OCI-LY7 (cell line): ENCODE data around the gene CGB8. TPM values are rescaled to one million over a fixed set of nuclear protein-coding genes. Genes with fewer than 3 reads are reported as not detected.
"Not testable (repeated sequence)": the region's sequence is repeated elsewhere in the genome, so short reads cannot be mapped to it uniquely, and the experiment has no call there.

Experiments
- BruUV-seq: library from RNA; stranded (reverse); fragments of 400-500 nt; replicated peaks from 2 replicates; lab custom pipeline; 2021; lab: Mats Ljungman, UMichigan
- CTCF ChIA-PET: fragments of 300-600 bp; sonication (Branson Sonifier 250); formaldehyde crosslinking; loops from one replicate; lab custom pipeline; 2022; ENCODE audit warnings: antibody characterized with exemption; ENCODE audit not compliant: unreplicated experiment; lab: Charles Lee
- POLR2A ChIA-PET: fragments of 300-600 bp; sonication (Branson Sonifier 250); formaldehyde crosslinking; loops from one replicate; lab custom pipeline; 2022; ENCODE audit warnings: antibody characterized with exemption; lab: Charles Lee
- DNase-seq: peaks from one replicate; pipeline ENCODE4 v3.0.0-alpha.2; 2015; ENCODE audit warnings: low spot score
- H2AFZ ChIP-seq: fragments of 200-600 bp; sonication (generic), shearing (Covaris generic); 2 replicates; pipeline ENCODE4 v1.6.1; 2014; ENCODE audit warnings: mild to moderate bottlenecking, antibody characterized with exemption, low read length, moderate library complexity
- H3K27ac ChIP-seq: fragments of 200-600 bp; sonication (generic); 2 replicates; pipeline ENCODE4 v1.5.1; 2014; ENCODE audit warnings: mixed run types, low read depth, mild to moderate bottlenecking, moderate library complexity, low read length, inconsistent platforms; ENCODE audit not compliant: poor library complexity, severe bottlenecking
- H3K36me3 ChIP-seq: fragments of 200-600 bp; sonication (generic); 2 replicates; pipeline ENCODE4 v1.6.1; 2014; ENCODE audit warnings: mild to moderate bottlenecking, antibody characterized with exemption, low read length, moderate library complexity, mixed read lengths; ENCODE audit not compliant: insufficient read depth
- H3K4me1 ChIP-seq: fragments of 200-600 bp; sonication (generic); 2 replicates; pipeline ENCODE4 v1.5.1; 2014; ENCODE audit warnings: mild to moderate bottlenecking, low read length; ENCODE audit not compliant: insufficient read depth, poor library complexity, severe bottlenecking
- H3K4me2 ChIP-seq: fragments of 200-600 bp; sonication (generic); 2 replicates; pipeline ENCODE4 v1.6.1; 2014; ENCODE audit warnings: mild to moderate bottlenecking, low read length
- H3K4me3 ChIP-seq: fragments of 200-600 bp; sonication (generic); 2 replicates; pipeline ENCODE4 v1.5.1; 2014; ENCODE audit warnings: mild to moderate bottlenecking, low read depth, low read length; ENCODE audit not compliant: poor library complexity, severe bottlenecking
- H3K79me2 ChIP-seq: fragments of 200-600 bp; sonication (generic); 2 replicates; pipeline ENCODE4 v1.6.1; 2016; ENCODE audit warnings: low read depth, mild to moderate bottlenecking, low read length, moderate library complexity, mixed read lengths; ENCODE audit not compliant: insufficient read depth
- H3K9me2 ChIP-seq: fragments of 200-600 bp; sonication (generic); 2 replicates; pipeline ENCODE4 v1.6.1; 2016; ENCODE audit warnings: mild to moderate bottlenecking, low read length, mixed read lengths; ENCODE audit not compliant: insufficient read depth
- H3K9me3 ChIP-seq: fragments of 200-600 bp; sonication (generic); 2 replicates; pipeline ENCODE4 v1.6.1; 2014; ENCODE audit warnings: mild to moderate bottlenecking, mixed run types, low read length, mixed read lengths
- H4K20me1 ChIP-seq: fragments of 200-600 bp; sonication (generic); 2 replicates; pipeline ENCODE4 v1.6.1; 2014; ENCODE audit warnings: mild to moderate bottlenecking, antibody characterized with exemption, low read length, moderate library complexity, mixed read lengths; ENCODE audit not compliant: insufficient read depth
- CTCF ChIP-seq: fragments of 200-600 bp; sonication (generic); conservative IDR thresholded peaks from 2 replicates; pipeline ENCODE4 v1.5.1; 2014; ENCODE audit warnings: mild to moderate bottlenecking, antibody characterized with exemption, low read length, moderate library complexity, mixed read lengths
- EZH2phosphoT487 ChIP-seq: fragments of 200-600 bp; sonication (generic); IDR thresholded peaks from 2 replicates; pipeline ENCODE4 v1.6.1; 2018; ENCODE audit warnings: low read depth, borderline replicate concordance, mild to moderate bottlenecking, mixed run types, antibody characterized with exemption, low read length, moderate library complexity, mixed read lengths
- intact Hi-C: fragments of 100-400 bp; cut with micrococcal nuclease; formaldehyde crosslinking; loops from one replicate; pipeline ENCODE4 v1.10.0; 2022; ENCODE audit not compliant: unreplicated experiment
- total RNA-seq, 2 experiments: library from RNA; depleted of rRNA in 1 of 2; stranded (reverse); fragments of >200 nt in 1 of 2; shearing (Covaris generic) in 1 of 2; gene quantifications; 2 replicates each; pipeline ENCODE4 v1.2.3, GENCODE V29; 2014 to 2022

CGB8 gene
- total RNA-seq, 2 experiments from 2014 or later: not detected

DNA sequence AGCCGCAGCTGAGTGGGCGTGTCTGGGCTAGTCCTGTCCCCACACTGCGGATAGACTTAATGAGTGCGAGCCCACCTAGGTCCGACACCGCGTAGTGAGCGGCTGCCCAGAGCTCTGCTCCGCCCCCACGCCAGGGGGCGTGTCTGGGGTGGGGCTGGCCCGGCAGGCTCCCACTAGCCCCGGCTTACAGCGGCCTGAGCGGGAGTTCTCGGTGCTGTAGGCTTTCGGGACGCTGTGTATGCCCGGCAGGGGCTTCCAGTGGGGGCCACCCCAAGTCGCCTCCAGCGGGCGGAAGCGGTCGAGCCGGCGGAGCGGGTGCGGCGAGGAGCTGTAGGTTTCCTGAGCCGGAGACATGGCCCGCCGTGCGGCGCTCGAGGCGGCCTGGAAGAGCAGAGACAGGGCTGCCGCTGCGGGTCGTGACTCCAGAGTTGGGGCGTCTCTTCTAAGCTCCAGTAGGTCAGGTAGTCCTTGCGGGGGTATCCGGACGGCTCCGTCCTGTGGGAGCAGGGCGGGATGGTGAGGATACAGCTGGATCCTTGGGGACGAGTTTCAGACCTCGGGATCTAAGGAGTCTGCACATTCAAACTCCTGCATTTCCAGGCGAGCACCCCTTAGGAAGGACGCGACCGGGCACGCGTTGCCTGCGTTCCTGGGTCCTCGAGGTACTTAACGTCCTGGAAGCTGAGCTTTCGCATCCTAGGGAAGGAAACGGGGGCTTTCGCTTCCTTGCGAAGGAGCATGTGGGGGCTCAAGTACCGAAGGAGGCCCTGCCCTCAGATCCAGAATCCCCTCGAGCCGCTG is 7.4 kb upstream of the CGB8 start:
- POLR2A ChIA-PET: no interaction called here
- Histone ChIP-seq H3K4me2 (peak overlapping the region; percentile 49), H2AFZ (no peak overlapping the region), H3K79me2 (no peaks in the 10 kb centered on the region), H3K27ac (no peak overlapping the region), H3K4me1 (no peaks in the 10 kb centered on the region), H3K4me3 (peak overlapping the region; percentile 42), H3K9me3 (no peaks in the 10 kb centered on the region), H4K20me1 (no peaks in the 10 kb centered on the region), H3K9me2 (no peaks in the 10 kb centered on the region), H3K36me3 (no peaks in the 10 kb centered on the region)
- intact Hi-C loops: no loop called here
- peak; percentile 27 for DNase-seq
- CTCF ChIA-PET: interaction anchor here (0.5 kb wide), 1 partner anchor 71 kb away, joined by 5 read pairs; no protein-coding TSS in a partner anchor
- no TSS peak for BruUV-seq
- TF ChIP-seq EZH2phosphoT487 (no peak), CTCF (no peak; the same call in 1 of the 2 replicates)

DNA sequence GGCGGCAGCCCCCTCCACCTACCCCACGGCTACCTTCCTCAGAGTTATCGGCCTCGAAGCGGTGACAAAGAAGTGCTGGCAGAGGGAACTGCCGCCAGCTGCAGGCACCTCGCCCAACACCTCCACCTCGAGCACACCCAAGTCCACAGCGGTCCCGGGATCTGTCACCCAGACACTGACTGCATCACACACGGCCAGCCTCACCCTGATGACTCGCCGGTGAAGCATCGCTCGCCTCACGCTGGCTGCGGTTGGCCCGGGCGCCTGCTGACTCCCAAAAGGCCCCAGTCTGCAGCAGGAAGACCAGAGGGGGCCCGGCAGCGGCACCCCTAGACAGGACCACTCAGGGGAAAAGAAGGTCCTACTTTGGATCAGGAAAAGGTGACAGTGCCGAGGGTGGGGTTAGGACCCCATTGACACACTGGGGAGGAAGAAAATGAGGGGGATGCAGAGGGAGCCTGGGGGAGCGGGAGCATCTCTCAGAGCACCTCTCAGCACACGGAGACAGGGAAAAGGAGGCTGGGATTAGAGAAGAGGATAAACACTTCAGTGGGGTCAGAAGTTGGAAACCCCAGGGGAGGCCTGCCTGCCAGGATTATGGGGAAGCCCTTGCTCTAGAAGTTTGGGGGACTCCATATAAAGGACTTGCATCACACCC is 1.6 kb upstream of the CGB8 start:
- H3K4me3 ChIP-seq, H3K9me3 ChIP-seq, DNase-seq, POLR2A ChIA-PET, H4K20me1 ChIP-seq, intact Hi-C loops, H3K36me3 ChIP-seq, H2AFZ ChIP-seq, H3K9me2 ChIP-seq, H3K27ac ChIP-seq, H3K4me1 ChIP-seq, BruUV-seq, CTCF ChIA-PET, H3K4me2 ChIP-seq, H3K79me2 ChIP-seq: not testable (repeated sequence)

GRCh38 chr19:49049834-49050233 is 923 bp upstream of the CGB8 start:
- H3K4me1 ChIP-seq, BruUV-seq, H3K9me3 ChIP-seq, intact Hi-C loops, H2AFZ ChIP-seq, H3K36me3 ChIP-seq, H3K27ac ChIP-seq, H4K20me1 ChIP-seq, H3K79me2 ChIP-seq, DNase-seq, POLR2A ChIA-PET, H3K9me2 ChIP-seq, H3K4me3 ChIP-seq, H3K4me2 ChIP-seq, CTCF ChIA-PET: not testable (repeated sequence)

- H3K36me3 ChIP-seq, H3K4me3 ChIP-seq, intact Hi-C loops, POLR2A ChIA-PET, CTCF ChIA-PET, H4K20me1 ChIP-seq, H3K27ac ChIP-seq, H3K4me2 ChIP-seq, DNase-seq, H3K9me3 ChIP-seq, H3K4me1 ChIP-seq, BruUV-seq, H3K79me2 ChIP-seq, H2AFZ ChIP-seq, H3K9me2 ChIP-seq: not testable (repeated sequence)
Observed at GRCh38 chr19:49043548-49043947, 5.4 kb downstream of the CGB8 start, which contains the start of gene CGB5. TSS of gene CGB5 (plus strand) at chr19:49043848. CDS start at chr19:49044210, 362 bp downstream.

DNA sequence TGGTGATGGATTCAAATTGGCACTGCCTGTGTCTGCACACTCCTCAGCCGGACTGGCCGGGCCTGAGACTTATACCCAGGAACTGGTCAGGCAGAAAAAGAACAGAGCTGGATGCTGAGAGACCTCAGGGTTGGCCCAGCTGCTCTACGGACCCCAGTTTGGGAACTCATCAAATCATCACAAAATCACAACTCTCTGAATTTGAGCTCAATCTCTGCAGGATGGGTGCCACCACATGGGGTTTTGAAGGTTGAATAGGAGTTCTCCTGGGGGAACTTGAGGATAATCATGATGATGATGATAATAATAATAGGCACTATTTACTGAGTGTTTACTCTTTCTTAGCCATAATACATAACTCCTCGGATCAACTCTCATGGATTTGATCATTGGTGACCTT is 6.2 kb downstream of the CGB8 start:
- H3K27ac ChIP-seq: not testable (repeated sequence)

More for the DNA sequence above, 6.2 kb downstream of the CGB8 start:
- H3K9me2 ChIP-seq, POLR2A ChIA-PET, H3K4me1 ChIP-seq, H3K79me2 ChIP-seq, H3K36me3 ChIP-seq, CTCF ChIA-PET, BruUV-seq, H3K4me2 ChIP-seq, H2AFZ ChIP-seq, intact Hi-C loops, H4K20me1 ChIP-seq, H3K4me3 ChIP-seq, DNase-seq, H3K9me3 ChIP-seq: not testable (repeated sequence)
